ENCODE results near the gene NTMT2. TPM values are rescaled to one million over a fixed set of nuclear protein-coding genes. Genes with fewer than 3 reads are reported as not detected.

NTMT2 gene
- total and polyA plus RNA-seq, 2 of the 8 experiments (the other 6 are each of a cell fraction or from before 2014, with no cell fraction given), result 0.38 TPM; not detected in 1

DNA sequence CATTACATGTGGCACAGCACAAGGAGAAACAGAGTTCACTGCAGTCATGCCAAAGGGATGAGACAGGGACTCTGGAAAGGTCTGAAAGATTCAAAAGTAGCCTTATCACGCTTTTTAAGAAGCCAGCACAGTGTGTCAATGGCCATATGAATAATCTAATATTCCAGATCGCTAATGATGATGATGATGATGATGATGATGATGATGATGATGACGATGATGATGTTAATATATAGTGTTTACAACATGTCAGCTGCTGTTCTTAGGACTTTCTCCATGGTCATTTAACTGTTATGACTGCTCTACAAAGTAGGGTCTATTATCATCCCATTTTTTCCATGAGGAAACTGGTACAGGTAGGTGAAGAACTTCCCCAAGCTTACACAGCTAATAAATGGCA lies 64.4 kb downstream of the NTMT2 start:
- DNase-seq (ENCODE audit: low read depth in 1 of 2, low spot score in 2 of 2), result no peak
- no peak for FAIRE-seq
- no peak overlapping the region for H3K56ac ChIP-seq (replicated peaks; ENCODE audit: insufficient read length, low read depth, low read length)
- no peak overlapping the region for H2BK12ac ChIP-seq (ENCODE audit: low read depth, low read length)
- H2BK15ac ChIP-seq (ENCODE audit: low read length), result no peak overlapping the region
- no peak overlapping the region for H3K4ac ChIP-seq (replicated peaks; ENCODE audit: insufficient read length, low read depth, low read length)
- H4K5ac ChIP-seq (ENCODE audit: insufficient read length, low read depth, low read length), result no peak overlapping the region
- H4K20me1 ChIP-seq (replicated peaks in 1 of 2; ENCODE audit: control insufficient read depth in 1 of 2, insufficient read depth in 2 of 2, low read length in 2 of 2), result no peaks in the 10 kb centered on the region
- H3K4me1 ChIP-seq (replicated peaks in 1 of 4; ENCODE audit: control insufficient read depth in 3 of 4, insufficient read depth in 4 of 4, low read length in 3 of 4), result no peaks in the 10 kb centered on the region; a peak in 1 of 7 replicates
- no peak overlapping the region for H2BK5ac ChIP-seq (ENCODE audit: low read depth, low read length)
- CTCF ChIA-PET (ENCODE audit: partially characterized antibody), result interaction anchor here (0.9 to 1.6 kb wide), 2 partner anchors 183 to 281 kb away, joined by 5 to 6 read pairs; no protein-coding TSS in a partner anchor
- no peak overlapping the region for H3K4me3 ChIP-seq (ENCODE audit: extremely low read depth in 1 of 4, insufficient read depth in 2 of 4, low read depth in 3 of 4, low read length in 4 of 4)
- H3K27me3 ChIP-seq (replicated peaks in 1 of 4; ENCODE audit: control insufficient read depth in 3 of 4, extremely low read depth in 1 of 4, insufficient read depth in 3 of 4, low read length in 3 of 4), result no peaks in the 10 kb centered on the region
- no peaks in the 10 kb centered on the region for H3K79me2 ChIP-seq (ENCODE audit: control insufficient read depth in 1 of 2, insufficient read depth in 2 of 2, low read length in 2 of 2)
- H2AFZ ChIP-seq (ENCODE audit: low read length), result no peak overlapping the region
- H4K91ac ChIP-seq (replicated peaks; ENCODE audit: insufficient read length, low read length), result no peak overlapping the region
- no peak overlapping the region for H3K9ac ChIP-seq (replicated peaks in 1 of 4; ENCODE audit: extremely low read depth in 1 of 4, low read depth in 3 of 4, low read length in 3 of 4)
- 85% methylated on average over 3 of the region's 3 CpGs; no CpG with 5 or more reads in 1 of the 2 experiments for WGBS, 2 experiments (ENCODE audit: extremely low coverage in 1 of 2, insufficient coverage in 1 of 2, insufficient read length in 1 of 2, insufficient replicate concordance in 2 of 2, low coverage in 1 of 2, low lambda C conversion rate in 2 of 2, missing lambda C conversion rate in 1 of 2)
- H3K4me2 ChIP-seq (ENCODE audit: insufficient read depth in 1 of 2, low read depth in 2 of 2, low read length in 2 of 2), result no peak overlapping the region
- no peak overlapping the region for H4K8ac ChIP-seq (ENCODE audit: extremely low read depth, insufficient read depth, low read length)
- H3K18ac ChIP-seq (ENCODE audit: extremely low read depth, low read length), result no peak overlapping the region
- TF ChIP-seq TBP (IDR thresholded peaks at IDR 0.05; ENCODE audit: low read depth, low read length) (no peak), CHD1 (IDR thresholded peaks at IDR 0.05; ENCODE audit: low read depth, low read length) (no peak), HDAC2 (IDR thresholded peaks at IDR 0.05; ENCODE audit: borderline replicate concordance in 1 of 2, low read depth in 2 of 2, low read length in 2 of 2) (no peak), HDAC6 (IDR thresholded peaks at IDR 0.05; ENCODE audit: low read depth, low read length) (no peak), SIRT6 (IDR thresholded peaks at IDR 0.05; ENCODE audit: low read length) (no peak), BACH1 (IDR thresholded peaks at IDR 0.05; ENCODE audit: low read length) (no peak)
- TF ChIP-seq, protein P1, sequence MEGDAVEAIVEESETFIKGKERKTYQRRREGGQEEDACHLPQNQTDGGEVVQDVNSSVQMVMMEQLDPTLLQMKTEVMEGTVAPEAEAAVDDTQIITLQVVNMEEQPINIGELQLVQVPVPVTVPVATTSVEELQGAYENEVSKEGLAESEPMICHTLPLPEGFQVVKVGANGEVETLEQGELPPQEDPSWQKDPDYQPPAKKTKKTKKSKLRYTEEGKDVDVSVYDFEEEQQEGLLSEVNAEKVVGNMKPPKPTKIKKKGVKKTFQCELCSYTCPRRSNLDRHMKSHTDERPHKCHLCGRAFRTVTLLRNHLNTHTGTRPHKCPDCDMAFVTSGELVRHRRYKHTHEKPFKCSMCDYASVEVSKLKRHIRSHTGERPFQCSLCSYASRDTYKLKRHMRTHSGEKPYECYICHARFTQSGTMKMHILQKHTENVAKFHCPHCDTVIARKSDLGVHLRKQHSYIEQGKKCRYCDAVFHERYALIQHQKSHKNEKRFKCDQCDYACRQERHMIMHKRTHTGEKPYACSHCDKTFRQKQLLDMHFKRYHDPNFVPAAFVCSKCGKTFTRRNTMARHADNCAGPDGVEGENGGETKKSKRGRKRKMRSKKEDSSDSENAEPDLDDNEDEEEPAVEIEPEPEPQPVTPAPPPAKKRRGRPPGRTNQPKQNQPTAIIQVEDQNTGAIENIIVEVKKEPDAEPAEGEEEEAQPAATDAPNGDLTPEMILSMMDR (IDR thresholded peaks at IDR 0.05; ENCODE audit: control extremely low read depth in 1 of 3, insufficient read depth in 1 of 3, low read depth in 1 of 3, low read length in 3 of 3), result no peak
- peaks cover 7 to 16% of the 10 kb centered on the region in 2 experiments for H3K9me3 ChIP-seq (ENCODE audit: insufficient read depth in 2 of 2, low read depth in 1 of 2, low read length in 1 of 2)
- no peak overlapping the region for H3K14ac ChIP-seq (ENCODE audit: insufficient read length)
- no peak overlapping the region for H2AK5ac ChIP-seq (ENCODE audit: low read depth, low read length)
- H3K23me2 ChIP-seq (ENCODE audit: low read depth, low read length), result no peaks in the 10 kb centered on the region
- H2BK120ac ChIP-seq (replicated peaks; ENCODE audit: low read depth, low read length), result no peak overlapping the region
- POLR2A ChIA-PET (ENCODE audit: partially characterized antibody), result no interaction called here
- H3K79me1 ChIP-seq (ENCODE audit: low read depth, low read length), result no peaks in the 10 kb centered on the region
- H3K27ac ChIP-seq (ENCODE audit: low read depth, low read length), result no peak overlapping the region
- H2BK20ac ChIP-seq (ENCODE audit: low read length), result no peak overlapping the region
- H3K23ac ChIP-seq (ENCODE audit: insufficient read length), result no peak overlapping the region
- no peaks in the 10 kb centered on the region for H3K36me3 ChIP-seq (ENCODE audit: control insufficient read depth in 2 of 4, insufficient read depth in 4 of 4, low read length in 3 of 4)
